H9 (cell line): ENCODE results near the gene SLC26A2. TPM values are rescaled to one million over a fixed set of nuclear protein-coding genes. Genes with fewer than 3 reads are reported as not detected.

ENCODE experiments used
- DNase-seq: peaks from one replicate; pipeline ENCODE4 v3.0.0-alpha.2; 2017
- H2AFZ ChIP-seq: one replicate; pipeline ENCODE4 v1.6.1; 2013; ENCODE audit warnings: mild to moderate bottlenecking, low read length, control low read depth, moderate library complexity
- H2AK5ac ChIP-seq: 2 replicates; pipeline ENCODE4 v1.6.1; 2013; ENCODE audit warnings: low read length, control low read depth, mixed read lengths; ENCODE audit not compliant: insufficient read length
- H2BK120ac ChIP-seq: one replicate; pipeline ENCODE4 v1.6.1; 2013; ENCODE audit warnings: low read depth, mild to moderate bottlenecking, low read length, control low read depth, inconsistent platforms; ENCODE audit not compliant: poor library complexity, severe bottlenecking
- H2BK12ac ChIP-seq: 2 replicates; pipeline ENCODE4 v1.6.1; 2013; ENCODE audit warnings: low read length, control low read depth, mixed read lengths, low read depth; ENCODE audit not compliant: insufficient read length
- H2BK15ac ChIP-seq: 2 replicates; pipeline ENCODE4 v1.6.1; 2013; ENCODE audit warnings: low read depth, low read length, control low read depth
- H2BK20ac ChIP-seq: one replicate; pipeline ENCODE4 v1.6.1; 2013; ENCODE audit warnings: low read depth, mild to moderate bottlenecking, low read length, control low read depth, inconsistent platforms; ENCODE audit not compliant: poor library complexity, severe bottlenecking
- H2BK5ac ChIP-seq: 2 replicates; pipeline ENCODE4 v1.6.1; 2013; ENCODE audit warnings: low read length, control low read depth, mixed read lengths; ENCODE audit not compliant: insufficient read length
- H3K14ac ChIP-seq: 2 replicates; pipeline ENCODE4 v1.6.1; 2013; ENCODE audit warnings: low read length, control low read depth; ENCODE audit not compliant: insufficient read depth
- H3K18ac ChIP-seq: 2 replicates; pipeline ENCODE4 v1.6.1; 2013; ENCODE audit warnings: low read depth, mild to moderate bottlenecking, mixed read lengths, low read length, control low read depth; ENCODE audit not compliant: insufficient read length
- H3K23ac ChIP-seq: 2 replicates; pipeline ENCODE4 v1.6.1; 2013; ENCODE audit warnings: low read length, control low read depth, mixed read lengths, low read depth; ENCODE audit not compliant: insufficient read length
- H3K23me2 ChIP-seq: 2 replicates; pipeline ENCODE4 v1.6.1; 2013; ENCODE audit warnings: low read depth, mild to moderate bottlenecking, mixed read lengths, low read length, control low read depth; ENCODE audit not compliant: insufficient read length, poor library complexity, severe bottlenecking
- H3K27ac ChIP-seq: 2 replicates; pipeline ENCODE4 v1.5.1; 2013; ENCODE audit warnings: low read length, control low read depth, mixed read lengths, low read depth; ENCODE audit not compliant: insufficient read length
- H3K27me3 ChIP-seq: 2 replicates; pipeline ENCODE4 v1.6.1; 2013; ENCODE audit warnings: low read length, control low read depth, inconsistent platforms; ENCODE audit not compliant: insufficient read depth
- H3K4ac ChIP-seq: 2 replicates; pipeline ENCODE4 v1.6.1; 2013; ENCODE audit warnings: low read depth, mild to moderate bottlenecking, control low read depth, inconsistent platforms, low read length, moderate library complexity
- H3K4me1 ChIP-seq: 2 replicates; pipeline ENCODE4 v1.6.1; 2013; ENCODE audit warnings: low read length, control low read depth, inconsistent platforms; ENCODE audit not compliant: insufficient read depth
- H3K4me2 ChIP-seq: 2 replicates; pipeline ENCODE4 v1.6.1; 2013; ENCODE audit warnings: low read length, control low read depth, mixed read lengths; ENCODE audit not compliant: insufficient read length, insufficient read depth
- H3K56ac ChIP-seq: 2 replicates; pipeline ENCODE4 v1.6.1; 2013; ENCODE audit warnings: low read depth, mild to moderate bottlenecking, mixed read lengths, low read length, control low read depth; ENCODE audit not compliant: insufficient read length
- H3K79me1 ChIP-seq: 2 replicates; pipeline ENCODE4 v1.6.1; 2013; ENCODE audit warnings: low read depth, mild to moderate bottlenecking, moderate library complexity, low read length, control low read depth, inconsistent platforms; ENCODE audit not compliant: insufficient read depth, poor library complexity, severe bottlenecking
- H3K79me2 ChIP-seq: 2 replicates; pipeline ENCODE4 v1.6.1; 2013; ENCODE audit warnings: low read length, control low read depth, inconsistent platforms; ENCODE audit not compliant: insufficient read depth
- H3K9ac ChIP-seq: 2 replicates; pipeline ENCODE4 v1.6.1; 2013; ENCODE audit warnings: low read length, control low read depth, mixed read lengths; ENCODE audit not compliant: insufficient read length; ENCODE audit errors: extremely low read depth
- H3K9me3 ChIP-seq: one replicate; pipeline ENCODE4 v1.6.1; 2013; ENCODE audit warnings: low read depth, low read length, inconsistent platforms; ENCODE audit not compliant: control insufficient read depth
- H3T11ph ChIP-seq: one replicate; pipeline ENCODE4 v1.6.1; 2013; ENCODE audit warnings: mild to moderate bottlenecking, low read length, control low read depth, inconsistent platforms
- H4K20me1 ChIP-seq: one replicate; pipeline ENCODE4 v1.6.1; 2013; ENCODE audit not compliant: control insufficient read depth, insufficient read length, insufficient read depth
- H4K5ac ChIP-seq: 2 replicates; pipeline ENCODE4 v1.6.1; 2013; ENCODE audit warnings: low read depth, mild to moderate bottlenecking, mixed read lengths, low read length, control low read depth; ENCODE audit not compliant: insufficient read length
- H4K8ac ChIP-seq: replicated peaks from 2 replicates; pipeline ENCODE4 v1.6.1; 2013; ENCODE audit warnings: low read length, control low read depth, mixed read lengths, low read depth; ENCODE audit not compliant: insufficient read length
- H4K91ac ChIP-seq: 2 replicates; pipeline ENCODE4 v1.6.1; 2013; ENCODE audit warnings: low read depth, mild to moderate bottlenecking, moderate library complexity, mixed read lengths, low read length, control low read depth; ENCODE audit not compliant: insufficient read length
- H3K27ac Mint-ChIP-seq, 3 experiments: 2 replicates in 2 of 3; 3 replicates in 1 of 3; pipeline ENCODE4 v1.8.0; 2020 to 2021; ENCODE audit warnings: mixed read lengths in 3 of 3, mild to moderate bottlenecking in 1 of 3, moderate library complexity in 1 of 3
- H3K27me3 Mint-ChIP-seq: 2 replicates; pipeline ENCODE4 v1.8.0; 2021; ENCODE audit warnings: low read depth, mild to moderate bottlenecking, moderate library complexity, mixed read lengths
- H3K36me3 Mint-ChIP-seq, 3 experiments: 2 replicates in 2 of 3; 3 replicates in 1 of 3; pipeline ENCODE4 v1.8.0; 2020 to 2021; ENCODE audit warnings: low read depth in 3 of 3, mixed read lengths in 3 of 3; ENCODE audit not compliant: insufficient read depth in 1 of 3
- H3K4me1 Mint-ChIP-seq, 2 experiments: 2 replicates each; pipeline ENCODE4 v1.8.0; 2020; ENCODE audit warnings: mixed read lengths in 2 of 2
- H3K4me3 Mint-ChIP-seq, 2 experiments: 2 replicates in 1 of 2; 3 replicates in 1 of 2; pipeline ENCODE4 v1.8.0; 2020 to 2021; ENCODE audit warnings: mild to moderate bottlenecking in 2 of 2, mixed read lengths in 2 of 2, moderate library complexity in 1 of 2
- H3K9me3 Mint-ChIP-seq, 2 experiments: 2 replicates in 1 of 2; 3 replicates in 1 of 2; pipeline ENCODE4 v1.8.0; 2020; ENCODE audit warnings: mild to moderate bottlenecking in 2 of 2, mixed read lengths in 2 of 2, moderate library complexity in 1 of 2
- CTCF ChIP-seq: fragments of 200-600 bp; sonication (generic); conservative IDR thresholded peaks from 3 replicates; pipeline ENCODE4 v1.8.0; 2021; ENCODE audit warnings: antibody characterized with exemption, mild to moderate bottlenecking
- WGBS: extraction: QIAGEN DNeasy Blood & Tissue Kit; methylation state at CpG from one replicate; pipeline ENCODE4 v1.1.7; 2013; ENCODE audit warnings: missing lambda C conversion rate, low lambda C conversion rate, mixed read lengths; ENCODE audit not compliant: insufficient read length; ENCODE audit errors: extremely low coverage; 5-methylcytosine and 5-hydroxymethylcytosine counted together
- total RNA-seq: library from RNA; stranded (reverse); gene quantifications from 2 replicates; pipeline ENCODE4 v1.2.1, GENCODE V29; 2021

The SLC26A2 gene
- total RNA-seq, 1 experiment from 2014 or later, result 5.9 TPM

- H3K23me2 ChIP-seq, result no peaks in the 10 kb centered on the region
- H4K91ac ChIP-seq, result no peak overlapping the region
- H3T11ph ChIP-seq, result no peak overlapping the region
- no peak overlapping the region for H2AK5ac ChIP-seq
- no peak overlapping the region for H3K4ac ChIP-seq
- no peak overlapping the region for H3K18ac ChIP-seq
- Mint-ChIP-seq H3K27me3 (peaks cover 9% of the 10 kb centered on the region), H3K4me3 (no peak overlapping the region), H3K36me3 (no peaks in the 10 kb centered on the region), H3K9me3 (no peaks in the 10 kb centered on the region), H3K27ac (no peak overlapping the region), H3K4me1 (peaks cover 8 to 15% of the 10 kb centered on the region in 2 experiments)
- TF ChIP-seq CTCF, result no peak
- H3K9ac ChIP-seq, result no peak overlapping the region
- H4K8ac ChIP-seq, result no peak overlapping the region
- no peak overlapping the region for H2BK12ac ChIP-seq
- H3K79me1 ChIP-seq, result no peaks in the 10 kb centered on the region
- H3K14ac ChIP-seq, result no peak overlapping the region
- no peaks in the 10 kb centered on the region for H3K27me3 ChIP-seq
- H3K4me1 ChIP-seq, result no peaks in the 10 kb centered on the region
- H3K27ac ChIP-seq, result no peak overlapping the region
- H3K9me3 ChIP-seq, result no peaks in the 10 kb centered on the region
- H3K4me2 ChIP-seq, result no peak overlapping the region
- no peak overlapping the region for H2BK120ac ChIP-seq
- no peak overlapping the region for H2BK20ac ChIP-seq
- H3K23ac ChIP-seq, result no peak overlapping the region
- no peak overlapping the region for H4K5ac ChIP-seq
- DNase-seq, result no peak
- no peak overlapping the region for H2AFZ ChIP-seq
- H2BK5ac ChIP-seq, result no peak overlapping the region
- no peaks in the 10 kb centered on the region for H3K79me2 ChIP-seq
- H2BK15ac ChIP-seq, result no peak overlapping the region
- H3K56ac ChIP-seq, result no peak overlapping the region
- no peaks in the 10 kb centered on the region for H4K20me1 ChIP-seq
- WGBS, result no CpG with 5 or more reads among the region's 6 CpGs
Measured at GRCh38 chr5:149938791-149939358, 21.7 kb upstream of the SLC26A2 start.
